Osteoblast (primary cell): ENCODE data around the gene NTF3. TPM values are rescaled to one million over a fixed set of nuclear protein-coding genes. Genes with fewer than 3 reads are reported as not detected.

Experiments
- DNase-seq: peaks from one replicate; pipeline ENCODE4 v3.0.0; 2011; ENCODE audit warnings: low spot score, mixed read lengths; ENCODE audit not compliant: insufficient read length; ENCODE audit errors: missing footprints
- H2AFZ ChIP-seq: 2 replicates; pipeline ENCODE4 v1.6.0; 2011; ENCODE audit warnings: mild to moderate bottlenecking, low read length
- H3K27ac ChIP-seq: 2 replicates; pipeline ENCODE4 v1.5.1; 2011; ENCODE audit warnings: mild to moderate bottlenecking, low read depth, low read length, moderate library complexity
- H3K27me3 ChIP-seq: 2 replicates; pipeline ENCODE4 v1.6.0; 2012; ENCODE audit warnings: mild to moderate bottlenecking, control low read depth, inconsistent platforms, low read length, moderate library complexity; ENCODE audit not compliant: insufficient read depth
- H3K36me3 ChIP-seq: 2 replicates; pipeline ENCODE4 v1.5.1; 2011; ENCODE audit warnings: mild to moderate bottlenecking, low read length, control low read depth, moderate library complexity; ENCODE audit not compliant: insufficient read depth
- H3K4me1 ChIP-seq: 2 replicates; pipeline ENCODE4 v1.5.1; 2011; ENCODE audit warnings: mild to moderate bottlenecking, low read length, control low read depth, moderate library complexity; ENCODE audit not compliant: insufficient read depth
- H3K4me2 ChIP-seq: 2 replicates; pipeline ENCODE4 v1.6.0; 2011; ENCODE audit warnings: mild to moderate bottlenecking, low read length; ENCODE audit not compliant: insufficient read depth
- H3K4me3 ChIP-seq: fragments of 200-600 bp; sonication (generic); 3 replicates; pipeline ENCODE4 v1.5.1; 2012; ENCODE audit warnings: mild to moderate bottlenecking, low read length, inconsistent platforms; ENCODE audit not compliant: insufficient read depth
- H3K79me2 ChIP-seq: 2 replicates; pipeline ENCODE4 v1.6.0; 2012; ENCODE audit warnings: mild to moderate bottlenecking, low read length, control low read depth, inconsistent platforms; ENCODE audit not compliant: insufficient read depth
- H3K9me3 ChIP-seq: 2 replicates; pipeline ENCODE4 v1.5.1; 2011; ENCODE audit warnings: low read depth, low read length, control low read depth
- H4K20me1 ChIP-seq: 2 replicates; pipeline ENCODE4 v1.6.0; 2012; ENCODE audit warnings: mild to moderate bottlenecking, low read length, control low read depth; ENCODE audit not compliant: insufficient read depth
- CTCF ChIP-seq: IDR thresholded peaks from 2 replicates; pipeline ENCODE4 v1.5.1; 2011; ENCODE audit warnings: mild to moderate bottlenecking, low read depth, low read length, moderate library complexity; ENCODE audit errors: extremely low read depth
- total RNA-seq: library from RNA; depleted of rRNA; stranded (reverse); fragments of >200 nt; gene quantifications from 2 replicates; pipeline ENCODE4 v1.2.3, GENCODE V29; 2012

NTF3 gene
- total RNA-seq, 1 donor = 1.1 TPM

GRCh38 chr12:5505116-5505515, 73.2 kb downstream of the NTF3 start:
- no peaks in the 10 kb centered on the region for H3K79me2 ChIP-seq
- H3K9me3 ChIP-seq = no peaks in the 10 kb centered on the region
- H3K27ac ChIP-seq = no peak overlapping the region
- TF ChIP-seq CTCF = no peak
- no peak for DNase-seq
- no peaks in the 10 kb centered on the region for H3K36me3 ChIP-seq
- no peaks in the 10 kb centered on the region for H3K4me1 ChIP-seq
- no peak overlapping the region for H2AFZ ChIP-seq
- no peak overlapping the region for H3K4me2 ChIP-seq
- no peaks in the 10 kb centered on the region for H4K20me1 ChIP-seq
- H3K4me3 ChIP-seq = no peak overlapping the region
- H3K27me3 ChIP-seq = no peaks in the 10 kb centered on the region

- DNase-seq = no peak
- no peaks in the 10 kb centered on the region for H3K4me1 ChIP-seq
- no peak overlapping the region for H3K4me3 ChIP-seq
- no peaks in the 10 kb centered on the region for H4K20me1 ChIP-seq
- no peaks in the 10 kb centered on the region for H3K9me3 ChIP-seq
- H2AFZ ChIP-seq = no peak overlapping the region
- H3K36me3 ChIP-seq = no peaks in the 10 kb centered on the region
- no peaks in the 10 kb centered on the region for H3K27me3 ChIP-seq
- no peak overlapping the region for H3K4me2 ChIP-seq
- no peaks in the 10 kb centered on the region for H3K79me2 ChIP-seq
- TF ChIP-seq CTCF = no peak
- H3K27ac ChIP-seq = no peak overlapping the region
Observed at GRCh38 chr12:5505751-5506150, 73.8 kb downstream of the NTF3 start.

GRCh38 chr12:5506295-5506694, 74.4 kb downstream of the NTF3 start:
- Histone ChIP-seq H3K27me3 (no peaks in the 10 kb centered on the region), H3K79me2 (no peaks in the 10 kb centered on the region), H3K4me1 (no peaks in the 10 kb centered on the region), H3K4me3 (no peak overlapping the region), H4K20me1 (no peaks in the 10 kb centered on the region), H3K36me3 (no peaks in the 10 kb centered on the region), H3K9me3 (no peaks in the 10 kb centered on the region), H3K27ac (no peak overlapping the region), H3K4me2 (no peak overlapping the region), H2AFZ (no peak overlapping the region)
- no peak for TF ChIP-seq CTCF
- DNase-seq = no peak

GRCh38 chr12:5506821-5507231, 74.9 kb downstream of the NTF3 start:
- H4K20me1 ChIP-seq = no peaks in the 10 kb centered on the region
- no peak for TF ChIP-seq CTCF
- H3K27me3 ChIP-seq = no peaks in the 10 kb centered on the region
- H2AFZ ChIP-seq = no peak overlapping the region
- no peaks in the 10 kb centered on the region for H3K4me1 ChIP-seq
- no peak overlapping the region for H3K27ac ChIP-seq
- no peak overlapping the region for H3K4me2 ChIP-seq
- DNase-seq = no peak
- no peaks in the 10 kb centered on the region for H3K9me3 ChIP-seq
- no peaks in the 10 kb centered on the region for H3K79me2 ChIP-seq
- H3K36me3 ChIP-seq = no peaks in the 10 kb centered on the region
- H3K4me3 ChIP-seq = no peak overlapping the region
